A549 (cell line): ENCODE data around the gene STXBP2.

Source experiments
- CTCF ChIP-seq: fragments of >200 bp; sonication (Bioruptor Twin); formaldehyde crosslinking; IDR thresholded peaks from 3 replicates; pipeline ENCODE4 v1.5.1; 2016
- JUNB ChIP-seq: fragments of >200 bp; sonication (Bioruptor Twin); formaldehyde crosslinking; IDR thresholded peaks from 2 replicates; pipeline ENCODE4 v1.6.1; 2016
- MAFK ChIP-seq: fragments of 450-650 bp; IDR thresholded peaks from 2 replicates; pipeline ENCODE4 v1.6.1; 2014; ENCODE audit not compliant: partially characterized antibody
- POLR2AphosphoS2 ChIP-seq: conservative IDR thresholded peaks from 2 replicates; pipeline ENCODE4 v1.6.1; 2012; ENCODE audit warnings: low read length, improper control_type of control experiment, inconsistent platforms

GRCh38 chr19:7602935-7603497 is 33.9 kb upstream of the STXBP2 start:
- TF ChIP-seq MAFK: no peak
- TF ChIP-seq JUNB: no peak
- TF ChIP-seq CTCF: no peak
- TF ChIP-seq POLR2AphosphoS2: no peak
